Activated B cell treated with CpG ODN at 0.5 μM for 24 hours (primary cell): ENCODE data around the gene DDX28. TPM values are rescaled to one million over a fixed set of nuclear protein-coding genes. Genes with fewer than 3 reads are reported as not detected.
"Not testable (repeated sequence)": the region's sequence is repeated elsewhere in the genome, so short reads cannot be mapped to it uniquely, and the experiment has no call there.

Experiments
- ATAC-seq: fragments of 200-7000 bp; cut with Tn5 transposase; one replicate; pipeline ENCODE4 v1.10.0; 2021; ENCODE audit warnings: low read depth, mild to moderate bottlenecking, moderate library complexity
- CTCF ChIA-PET: fragments of 350-600 bp; sonication (Branson Sonifier 250); formaldehyde crosslinking; loops from one replicate; lab custom pipeline; 2021; ENCODE audit warnings: antibody characterized with exemption; lab: Charles Lee
- POLR2A ChIA-PET: fragments of 350-600 bp; sonication (Branson Sonifier 250); formaldehyde crosslinking; loops from one replicate; lab custom pipeline; 2021; ENCODE audit warnings: antibody characterized with exemption; lab: Charles Lee
- DNase-seq: peaks from one replicate; pipeline ENCODE4 v3.0.0; 2022
- H3K27ac Mint-ChIP-seq: one replicate; pipeline ENCODE4 v1.8.0; 2020; ENCODE audit warnings: mixed read lengths
- H3K27me3 Mint-ChIP-seq: one replicate; pipeline ENCODE4 v1.8.0; 2021; ENCODE audit warnings: mixed read lengths
- H3K36me3 Mint-ChIP-seq: one replicate; pipeline ENCODE4 v1.8.0; 2021; ENCODE audit warnings: low read depth, mixed read lengths
- H3K4me1 Mint-ChIP-seq: one replicate; pipeline ENCODE4 v1.8.0; 2021; ENCODE audit warnings: mixed read lengths
- H3K4me3 Mint-ChIP-seq: one replicate; pipeline ENCODE4 v1.8.0; 2020; ENCODE audit warnings: mild to moderate bottlenecking, mixed read lengths
- H3K9me3 Mint-ChIP-seq: one replicate; pipeline ENCODE4 v1.8.0; 2020; ENCODE audit warnings: mixed read lengths
- CTCF ChIP-seq: fragments of 200-600 bp; IDR thresholded peaks from one replicate; pipeline ENCODE4 v1.8.0; 2022; ENCODE audit warnings: antibody characterized with exemption, mild to moderate bottlenecking
- intact Hi-C: fragments of 100-400 bp; cut with micrococcal nuclease; formaldehyde crosslinking; loops from one replicate; pipeline ENCODE4 v1.15.1; 2024
- total RNA-seq: library from RNA; stranded (reverse); gene quantifications from 2 replicates; pipeline ENCODE4 v1.2.3, GENCODE V29; 2022

The DDX28 gene
- total RNA-seq, 1 donor from 2014 or later, result 19.2 TPM

GRCh38 chr16:68019167-68019680 is 3.8 kb downstream of the DDX28 start:
- TF ChIP-seq CTCF, result no peak
- peaks cover 30% of the 10 kb centered on the region for H3K4me1 Mint-ChIP-seq
- CTCF ChIA-PET, result no interaction called here
- H3K27ac Mint-ChIP-seq, result no peak overlapping the region
- POLR2A ChIA-PET, result interaction anchor here (0.5 to 0.8 kb wide), 3 partner anchors 14 to 557 kb away, joined by 3 to 7 read pairs (median 4); no protein-coding TSS in a partner anchor
- H3K36me3 Mint-ChIP-seq, result peaks cover 24% of the 10 kb centered on the region
- no peak overlapping the region for H3K4me3 Mint-ChIP-seq
- ATAC-seq (no peak), DNase-seq (no peak)
- intact Hi-C loops, result no loop called here
- H3K27me3 Mint-ChIP-seq, result no peaks in the 10 kb centered on the region
- no peaks in the 10 kb centered on the region for H3K9me3 Mint-ChIP-seq

GRCh38 chr16:68015681-68016080 is 7.4 kb downstream of the DDX28 start, which contains the start of gene DPEP2NB:
TSS of gene DPEP2NB (minus strand) at chr16:68015911. CDS start at chr16:68015770, 141 bp downstream.
- POLR2A ChIA-PET, result interaction anchor here (1.8 kb wide), 1 partner anchor 10 kb away, joined by 7 read pairs; no protein-coding TSS in a partner anchor

GRCh38 chr16:68013440-68013839 is 9.6 kb downstream of the DDX28 start:
- peaks cover 11% of the 10 kb centered on the region for H3K4me1 Mint-ChIP-seq
- H3K27ac Mint-ChIP-seq, result no peak overlapping the region
- ChIA-PET CTCF (interaction anchor here (0.7 kb wide), 1 partner anchor 9 kb away, joined by 3 read pairs; no protein-coding TSS in a partner anchor), POLR2A (interaction anchor here (0.7 to 1.0 kb wide), 5 partner anchors 13 to 488 kb away, joined by 3 to 4 read pairs (median 3); no protein-coding TSS in a partner anchor)
- no peaks in the 10 kb centered on the region for H3K36me3 Mint-ChIP-seq
- no peaks in the 10 kb centered on the region for H3K27me3 Mint-ChIP-seq
- no peaks in the 10 kb centered on the region for H3K9me3 Mint-ChIP-seq
- no peak for DNase-seq
- intact Hi-C loops, result no loop called here
- no peak for ATAC-seq
- no peak overlapping the region for H3K4me3 Mint-ChIP-seq
- no peak for TF ChIP-seq CTCF

More at GRCh38 chr16:68015681-68016080, 7.4 kb downstream of the DDX28 start, which contains the start of gene DPEP2NB:
- no peak for TF ChIP-seq CTCF
- Mint-ChIP-seq H3K4me1 (peaks cover 11% of the 10 kb centered on the region), H3K36me3 (peaks cover 4% of the 10 kb centered on the region), H3K4me3 (no peak within 1 kb of the TSS), H3K9me3 (no peaks in the 10 kb centered on the region), H3K27me3 (no peaks in the 10 kb centered on the region), H3K27ac (no peak within 1 kb of the TSS)
- ATAC-seq (no peak), DNase-seq (no peak)
- intact Hi-C loops, result no loop called here
- CTCF ChIA-PET, result no interaction called here

GRCh38 chr16:68009872-68010271 is 13.2 kb downstream of the DDX28 start:
- H3K4me3 Mint-ChIP-seq, CTCF ChIA-PET, H3K9me3 Mint-ChIP-seq, DNase-seq, POLR2A ChIA-PET, H3K27me3 Mint-ChIP-seq, H3K36me3 Mint-ChIP-seq, ATAC-seq, intact Hi-C loops, H3K27ac Mint-ChIP-seq: not testable (repeated sequence)
- H3K4me1 Mint-ChIP-seq, result peaks cover 27% of the 10 kb centered on the region

- Mint-ChIP-seq H3K27ac (no peak overlapping the region), H3K4me1 (peaks cover 32% of the 10 kb centered on the region), H3K36me3 (no peaks in the 10 kb centered on the region), H3K27me3 (no peaks in the 10 kb centered on the region), H3K4me3 (no peak overlapping the region), H3K9me3 (no peaks in the 10 kb centered on the region)
- POLR2A ChIA-PET, result no interaction called here
- intact Hi-C loops, result no loop called here
- ATAC-seq, result no peak
- TF ChIP-seq CTCF, result no peak
- CTCF ChIA-PET, result no interaction called here
- DNase-seq, result no peak
Measured at GRCh38 chr16:68009157-68009735, 13.8 kb downstream of the DDX28 start.
